NB4 (cell line): ENCODE results near the gene KLF12.

ENCODE experiments used
- DNase-seq: peaks from one replicate; pipeline ENCODE4 v3.0.0; 2010; ENCODE audit warnings: low read depth
- H3K4me3 ChIP-seq: one replicate; pipeline ENCODE4 v1.5.1; 2011; ENCODE audit warnings: mild to moderate bottlenecking, low read depth, low read length, moderate library complexity
- CTCF ChIP-seq: IDR thresholded peaks from one replicate; pipeline ENCODE4 v1.5.1; 2012; ENCODE audit warnings: low read depth, low read length
- MYC ChIP-seq: IDR thresholded peaks from 2 replicates; pipeline ENCODE4 v1.6.1; 2011; ENCODE audit warnings: low read depth, low read length
- POLR2A ChIP-seq: IDR thresholded peaks from 2 replicates; pipeline ENCODE4 v1.6.1; 2011; ENCODE audit warnings: mild to moderate bottlenecking; ENCODE audit not compliant: insufficient read length; ENCODE audit errors: extremely low read depth
- TF ChIP-seq, protein P1 (sequence below): IDR thresholded peaks from 2 replicates; pipeline ENCODE4 v1.6.1; 2011; ENCODE audit warnings: low read depth, low read length

The KLF12 gene

DNA sequence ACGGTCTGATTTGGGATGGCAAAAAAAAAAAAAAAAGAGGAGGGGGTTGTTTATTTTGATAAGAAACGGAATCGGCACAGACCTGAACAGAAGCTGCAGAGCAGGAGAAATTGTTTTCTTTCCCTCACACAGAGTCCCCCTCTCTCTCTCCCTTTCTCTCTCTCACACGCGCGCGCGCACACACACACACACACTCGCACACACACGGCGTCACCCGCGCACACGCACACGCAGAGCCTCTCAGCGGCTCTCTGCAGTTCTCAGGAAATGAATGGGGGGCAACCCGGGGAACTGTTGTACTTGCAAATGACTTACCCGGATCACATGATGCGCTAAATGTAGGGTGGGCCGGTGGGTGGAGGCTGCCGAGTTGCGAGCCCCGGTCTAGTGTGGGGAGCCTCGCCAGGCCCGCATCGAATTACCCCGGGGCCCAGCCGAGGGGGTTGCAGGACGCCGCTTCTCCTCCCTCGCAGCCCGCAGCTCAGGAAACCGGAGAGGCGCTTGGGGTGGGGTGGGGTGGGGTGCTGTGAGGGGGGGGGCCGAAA lies 475 bp downstream of the KLF12 start:
- peak; percentile 30 for DNase-seq
- TF ChIP-seq, protein P1, sequence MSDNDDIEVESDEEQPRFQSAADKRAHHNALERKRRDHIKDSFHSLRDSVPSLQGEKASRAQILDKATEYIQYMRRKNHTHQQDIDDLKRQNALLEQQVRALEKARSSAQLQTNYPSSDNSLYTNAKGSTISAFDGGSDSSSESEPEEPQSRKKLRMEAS: no peak
- TF ChIP-seq POLR2A (no peak), CTCF (no peak), MYC (no peak)
- H3K4me3 ChIP-seq: no peak overlapping the region

DNA sequence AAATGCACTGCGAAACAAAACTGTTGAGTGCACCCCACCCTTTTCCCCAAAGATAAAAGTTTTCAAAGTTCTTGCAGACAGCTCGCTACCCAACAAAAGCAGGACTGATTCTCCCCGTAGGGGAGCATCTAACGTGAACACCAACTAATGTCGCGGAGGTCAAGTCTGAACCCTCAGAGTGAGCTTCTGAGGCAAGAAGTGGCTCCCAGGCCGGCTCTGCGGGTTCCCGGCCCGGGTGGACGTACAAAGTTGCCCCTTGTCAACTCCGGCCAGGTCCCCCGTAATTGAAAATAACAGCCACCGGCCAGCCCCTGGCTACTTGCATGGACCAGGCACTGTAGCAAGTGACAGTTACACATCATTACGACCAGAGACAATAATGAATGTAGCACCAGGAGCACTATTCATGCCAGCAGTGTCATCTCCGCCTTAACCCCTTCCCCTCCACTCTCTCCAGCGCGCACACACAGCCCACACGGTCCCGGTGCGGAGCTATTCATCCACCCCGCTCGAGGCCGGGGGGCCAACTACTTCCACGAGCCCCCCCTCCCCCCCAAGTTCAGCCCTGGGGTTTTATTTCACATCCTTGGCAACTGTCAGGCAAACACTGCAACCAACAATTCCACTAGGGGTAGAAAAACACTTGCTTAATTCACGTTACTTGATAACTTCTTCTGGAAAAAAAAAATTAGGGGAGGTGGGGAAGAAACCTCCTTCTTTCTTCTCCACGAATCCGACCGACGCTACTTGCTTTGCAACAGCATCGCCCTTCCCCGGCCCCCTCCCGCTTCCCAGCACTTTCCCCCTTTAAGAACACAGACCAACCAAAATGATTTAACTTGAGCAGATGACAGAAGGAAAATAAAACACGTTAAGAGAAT lies 1.2 kb downstream of the KLF12 start:
- no peak overlapping the region for H3K4me3 ChIP-seq
- no peak for DNase-seq
- TF ChIP-seq CTCF (no peak), POLR2A (no peak)
- TF ChIP-seq, protein P1: no peak

DNA sequence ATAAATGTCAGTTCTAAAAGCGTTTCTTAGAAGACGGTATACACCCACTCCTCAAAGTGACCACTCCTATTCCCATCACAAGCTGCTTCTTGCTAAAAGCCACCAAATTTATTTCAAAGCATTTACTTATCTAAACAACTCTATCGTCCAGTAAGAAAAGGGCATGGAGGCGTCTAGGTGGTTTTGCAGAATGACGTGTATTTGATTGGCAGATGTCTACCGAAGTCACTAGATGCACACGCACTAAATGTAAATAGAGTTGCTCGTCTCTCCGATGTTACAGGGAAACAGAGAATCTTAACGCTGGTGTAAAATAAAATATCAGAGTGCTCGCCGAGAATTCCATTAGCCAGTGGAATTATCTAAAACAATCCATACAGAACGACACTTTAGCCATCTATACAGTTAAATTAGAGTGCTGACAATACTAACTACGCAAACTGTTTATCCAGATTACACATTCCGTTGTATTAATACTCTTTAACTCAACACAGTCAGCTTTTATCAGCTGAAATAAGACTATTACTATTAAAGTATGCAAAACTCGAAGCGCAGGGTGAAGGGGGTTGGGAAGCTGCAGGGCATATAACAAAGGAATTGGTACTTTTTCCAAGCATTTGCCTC lies 1.9 kb downstream of the KLF12 start:
- DNase-seq: no peak
- no peak overlapping the region for H3K4me3 ChIP-seq
- TF ChIP-seq POLR2A: no peak
- no peak for TF ChIP-seq CTCF
- TF ChIP-seq, protein P1: no peak
- TF ChIP-seq MYC: no peak

GRCh38 chr13:74131227-74131626 lies 3.0 kb downstream of the KLF12 start:
- H3K4me3 ChIP-seq: no peak overlapping the region
- DNase-seq: no peak
- no peak for TF ChIP-seq CTCF

DNA sequence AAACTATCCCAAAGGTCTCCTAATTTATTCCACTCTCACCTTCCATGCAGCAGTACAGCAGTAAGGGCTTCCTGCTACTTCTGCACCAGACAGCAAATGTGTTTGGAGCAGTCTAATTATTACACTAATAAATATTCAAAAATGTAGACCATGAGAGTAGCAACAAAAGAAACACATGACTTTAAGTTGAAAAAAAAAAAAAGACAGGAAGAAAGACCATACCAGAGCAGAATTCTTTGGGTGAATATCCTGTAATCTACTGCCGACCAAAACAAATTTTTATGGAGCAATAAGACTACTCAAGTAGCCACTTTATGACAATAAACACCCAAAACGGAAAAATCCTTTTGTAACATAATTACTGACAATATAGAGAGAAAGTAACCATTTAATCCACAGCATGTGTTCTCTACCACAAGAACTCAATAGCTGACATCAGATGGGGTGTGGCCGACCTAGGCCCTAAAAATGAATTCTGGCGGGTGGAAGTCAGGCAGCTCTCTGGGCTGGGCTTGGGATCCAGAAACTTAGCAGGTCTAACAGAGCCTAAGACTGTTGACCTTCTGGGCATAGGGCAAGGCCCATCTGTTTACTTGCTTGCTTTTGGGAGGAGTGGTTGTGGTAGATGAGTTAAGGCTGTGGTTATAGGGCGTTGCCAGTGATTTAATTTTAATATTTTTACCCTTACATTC lies 4.6 kb downstream of the KLF12 start:
- TF ChIP-seq POLR2A (no peak), MYC (no peak), CTCF (no peak)
- TF ChIP-seq, protein P1: no peak
- H3K4me3 ChIP-seq: no peak overlapping the region

More for the DNA sequence above, 4.6 kb downstream of the KLF12 start:
- DNase-seq: no peak
